Measurements from ENCODE around the gene MTA3.

The MTA3 gene

DNA sequence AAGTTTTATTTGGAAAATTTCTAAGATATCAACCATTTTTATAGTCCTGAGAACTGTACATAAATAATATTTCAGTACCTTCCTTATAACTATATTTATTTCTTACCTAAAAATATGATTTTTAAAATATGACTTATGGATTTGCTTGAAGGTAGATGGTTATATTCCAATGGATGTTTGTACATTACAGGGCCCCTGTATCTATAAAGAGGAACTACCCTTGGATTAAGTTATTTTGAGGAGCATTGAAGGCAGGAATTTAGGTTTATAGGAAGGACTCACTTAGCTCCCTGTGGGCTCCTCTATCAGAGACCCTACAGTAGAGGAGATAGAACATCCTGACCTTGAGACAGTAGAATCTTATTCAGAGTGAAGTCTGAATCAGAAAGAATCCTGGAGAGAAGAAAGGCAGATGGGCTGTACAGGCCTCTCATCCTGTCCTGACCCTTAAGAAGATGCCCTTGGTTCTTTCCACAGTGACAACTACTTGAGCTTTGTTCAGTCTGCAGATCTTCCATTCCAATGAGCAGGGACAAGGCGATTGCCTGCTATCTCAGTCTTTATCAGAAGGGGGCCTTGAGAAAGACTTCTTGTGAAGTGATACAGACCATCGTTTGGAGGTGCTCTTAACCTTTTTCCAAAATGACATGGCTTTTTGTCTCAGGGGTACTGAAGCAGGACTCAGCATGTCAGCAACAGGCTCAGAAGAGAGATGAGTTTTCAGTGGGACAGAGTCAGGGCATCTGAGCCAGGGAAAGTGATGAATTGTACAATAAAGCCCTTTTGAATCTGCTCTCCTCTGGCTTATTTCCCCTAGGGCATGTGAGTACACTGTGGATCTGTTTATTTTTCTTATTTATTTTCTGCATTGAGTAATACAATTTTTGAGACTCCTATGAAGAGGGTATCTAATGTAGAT lies 174.6 kb downstream of the MTA3 start:
- no peak for DNase-seq

DNA sequence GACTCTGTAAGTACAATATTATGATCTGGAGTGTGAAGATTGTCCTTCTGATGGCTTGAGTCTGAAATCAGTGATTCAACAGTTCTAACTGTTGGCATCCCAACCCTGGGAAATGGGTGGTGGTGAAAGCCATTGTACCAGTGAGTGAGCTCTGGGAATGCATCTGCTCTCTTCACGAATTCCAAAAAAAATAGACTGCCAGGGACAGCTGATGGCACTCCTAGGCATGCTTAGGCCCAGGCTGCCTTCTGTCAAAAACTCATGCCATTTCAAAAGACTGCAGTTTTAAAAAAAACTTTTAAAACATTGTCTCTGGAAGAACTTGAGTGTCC lies 175.2 kb downstream of the MTA3 start:
- no peak for DNase-seq

DNA sequence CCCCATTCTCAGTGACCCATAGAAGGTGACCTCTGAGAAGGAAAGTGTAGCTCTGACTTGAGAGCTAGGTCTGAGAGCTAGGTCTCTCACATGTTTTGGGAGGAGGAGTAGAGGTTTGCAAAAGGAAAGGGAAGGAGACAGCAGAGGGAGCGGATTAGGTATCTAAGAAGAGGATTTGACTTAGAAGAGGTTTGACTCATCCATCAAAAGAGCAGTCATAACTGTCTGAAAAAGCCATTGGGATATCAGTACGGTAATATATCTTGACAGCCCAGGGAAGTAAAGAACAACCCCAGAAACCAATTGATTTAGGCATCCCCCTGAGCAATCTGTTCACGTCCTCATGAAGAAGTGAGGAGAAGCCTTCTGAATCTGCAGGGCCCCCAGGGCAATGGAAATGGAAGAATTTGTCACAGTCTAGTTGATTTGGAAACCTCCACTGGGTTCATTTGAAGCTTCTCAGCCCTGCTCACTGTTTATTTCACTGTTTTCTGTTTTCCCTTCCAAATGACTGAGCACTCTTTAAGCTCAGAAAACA lies 176.2 kb downstream of the MTA3 start:
- no peak for DNase-seq

GRCh38 chr2:42747422-42747821 lies 179.0 kb downstream of the MTA3 start:
- no peak for DNase-seq

GRCh38 chr2:42748840-42749239 lies 180.4 kb downstream of the MTA3 start:
- no peak for DNase-seq

DNA sequence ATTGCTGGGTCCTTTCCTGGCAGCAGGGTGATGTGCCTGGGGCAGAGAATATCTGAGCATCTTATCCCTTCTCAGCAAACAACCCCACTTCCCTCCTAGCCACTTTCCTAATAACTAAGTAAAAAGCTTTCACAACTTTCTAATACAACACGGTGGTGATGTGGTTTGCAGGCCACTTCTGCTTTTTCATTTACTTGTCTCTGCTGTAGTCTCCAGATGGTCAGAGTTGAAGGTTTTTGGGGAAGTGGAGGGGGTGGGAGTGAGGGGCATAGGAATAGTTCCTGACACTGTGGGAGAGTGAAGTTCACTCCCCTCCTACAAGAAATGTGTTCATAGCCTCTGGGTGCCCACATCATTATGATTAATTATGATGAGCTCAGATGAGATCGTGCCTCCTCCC lies 183.9 kb downstream of the MTA3 start:
- DNase-seq: no peak

- DNase-seq: no peak
Observed at GRCh38 chr2:42752816-42753813, 184.7 kb downstream of the MTA3 start.

GRCh38 chr2:42754021-42754775 lies 185.8 kb downstream of the MTA3 start:
- DNase-seq: no peak

GRCh38 chr2:42754776-42755140 lies 186.3 kb downstream of the MTA3 start:
- DNase-seq: no peak

GRCh38 chr2:42755191-42755880 lies 186.9 kb downstream of the MTA3 start:
- DNase-seq: no peak

- DNase-seq: no peak
Observed at GRCh38 chr2:42756150-42756775, 187.8 kb downstream of the MTA3 start.

GRCh38 chr2:42756966-42757513 lies 188.6 kb downstream of the MTA3 start:
- DNase-seq: no peak

DNA sequence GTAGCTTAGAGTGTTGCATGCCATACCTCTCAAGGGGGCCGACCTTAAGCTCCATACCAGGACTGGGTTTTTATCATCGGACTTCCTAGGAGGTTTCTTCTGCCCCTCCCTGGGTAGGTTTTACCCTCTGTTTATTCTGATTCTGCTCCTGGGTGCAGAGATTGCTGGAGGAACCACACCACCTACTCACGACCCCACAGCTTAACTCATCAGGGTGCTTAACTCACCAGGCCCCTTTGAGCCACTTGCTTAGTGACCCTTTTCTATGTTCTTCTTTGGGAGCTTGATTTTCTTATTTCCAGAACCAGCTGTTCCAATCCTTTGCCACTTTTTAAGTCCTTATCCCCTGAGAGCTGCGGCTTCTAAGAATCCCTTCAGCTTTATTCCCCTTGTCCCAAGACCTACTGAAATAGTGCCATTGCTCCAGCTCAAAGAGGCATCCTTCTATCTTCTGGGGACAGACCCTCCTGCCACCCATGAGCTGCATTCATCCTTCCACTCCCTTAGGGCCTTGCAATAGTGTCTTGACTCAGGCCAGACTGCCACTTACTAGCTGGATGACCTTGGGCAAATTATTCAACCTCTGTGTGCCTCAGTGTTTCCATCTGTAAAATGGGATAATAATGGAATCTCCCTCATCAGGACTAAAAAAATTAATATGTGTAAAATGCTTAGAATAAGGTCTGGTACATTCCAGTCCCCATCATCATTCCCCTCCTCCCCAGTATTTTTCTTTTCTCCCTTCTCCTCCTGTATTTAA lies 189.7 kb downstream of the MTA3 start:
- no peak for DNase-seq

- DNase-seq: no peak
Observed at GRCh38 chr2:42758751-42759150, 190.3 kb downstream of the MTA3 start.

GRCh38 chr2:42761554-42761953 lies 193.1 kb downstream of the MTA3 start:
- no peak for DNase-seq

DNA sequence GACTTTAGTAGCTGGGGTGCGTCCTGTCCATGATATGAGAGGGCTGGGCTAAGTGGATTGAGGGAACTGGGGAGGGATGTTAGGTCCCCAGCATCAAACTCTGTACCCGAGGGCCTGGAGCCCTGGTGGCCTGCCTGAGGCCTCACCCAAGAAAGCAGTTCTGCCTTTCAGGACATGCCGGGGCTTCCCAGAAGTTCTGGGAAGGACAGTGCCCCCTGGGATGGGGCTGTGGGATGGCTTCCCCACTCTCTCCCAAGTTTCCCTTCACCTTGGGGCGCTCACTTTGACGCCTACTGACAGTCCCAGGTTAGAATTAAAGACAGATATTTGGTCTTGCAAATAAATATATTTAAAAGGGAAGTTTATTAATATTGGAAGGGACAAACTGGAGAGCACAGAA lies 193.7 kb downstream of the MTA3 start:
- DNase-seq: no peak

- no peak for DNase-seq
Observed at GRCh38 chr2:42762823-42763804, 194.7 kb downstream of the MTA3 start.

- no peak for DNase-seq
Observed at GRCh38 chr2:42764096-42764495, 195.7 kb downstream of the MTA3 start, which contains the start of gene OXER1. TSS of gene OXER1 (minus strand) at chr2:42764135. CDS start at chr2:42764062, 73 bp downstream.

GRCh38 chr2:42764901-42765300 lies 196.5 kb downstream of the MTA3 start:
- no peak for DNase-seq

Data from stimulated activated CD4-positive, alpha-beta T cell treated with anti-CD3 and anti-CD28 coated beads, Interleukin-15, amount 100 ng/mL, for 24 hours (primary cell).